Tibial nerve (tissue), 4 donors: ENCODE results near the gene TMCO6.

Experiments
- CTCF ChIP-seq, 5 experiments: fragments of 200-600 bp in 3 of 5; fragments of 450-650 bp in 2 of 5; sonication (generic) in 3 of 5; IDR thresholded peaks; one replicate each; pipeline ENCODE4 v1.5.1; 2016 to 2019; ENCODE audit warnings: antibody characterized with exemption in 5 of 5, mild to moderate bottlenecking in 3 of 5, moderate library complexity in 2 of 5
- EP300 ChIP-seq, 2 donors: sonication (generic); formaldehyde crosslinking; IDR thresholded peaks; one replicate each; pipeline ENCODE4 v1.6.1; 2017; ENCODE audit warnings: antibody characterized with exemption in 2 of 2, mild to moderate bottlenecking in 1 of 2
- POLR2A ChIP-seq, 2 donors: fragments of 450-650 bp; IDR thresholded peaks; one replicate each; pipeline ENCODE4 v1.6.1; 2017; ENCODE audit warnings: antibody characterized with exemption in 2 of 2, mild to moderate bottlenecking in 2 of 2, moderate library complexity in 2 of 2

GRCh38 chr5:140664359-140665119 lies 25.3 kb downstream of the TMCO6 start, which contains the start of gene WDR55:
- peak; percentile 75 to 97 for TF ChIP-seq EP300 (IDR thresholded peaks at IDR 0.05)
- TF ChIP-seq CTCF (IDR thresholded peaks at IDR 0.05): no peak
- TF ChIP-seq POLR2A (IDR thresholded peaks at IDR 0.05): peak; percentile 44 to 81
